Keratinocyte (primary cell): Measurements from ENCODE around the gene UBE2E1. TPM values are rescaled to one million over a fixed set of nuclear protein-coding genes. Genes with fewer than 3 reads are reported as not detected.
"Not testable (repeated sequence)": the region's sequence is repeated elsewhere in the genome, so short reads cannot be mapped to it uniquely, and the experiment has no call there.

ENCODE experiments used
- DNase-seq: peaks from one replicate; pipeline ENCODE4 v3.0.0-alpha.2; 2011; ENCODE audit warnings: low read depth, missing footprints, low spot score
- FAIRE-seq: peaks from 2 replicates; lab custom pipeline; 2011; peaks lifted over from hg19 to GRCh38; lab: Jason Lieb, UNC
- H2AFZ ChIP-seq: 2 replicates; pipeline ENCODE4 v1.6.0; 2012; ENCODE audit warnings: low read length, control low read depth, inconsistent platforms; ENCODE audit not compliant: control insufficient read depth
- H3K27ac ChIP-seq: 2 replicates; pipeline ENCODE4 v1.5.1; 2011; ENCODE audit warnings: low read length; ENCODE audit not compliant: control insufficient read depth, insufficient read depth
- H3K27me3 ChIP-seq: 3 replicates; pipeline ENCODE4 v1.6.0; 2011; ENCODE audit warnings: low read length; ENCODE audit not compliant: control insufficient read depth, insufficient read depth; ENCODE audit errors: extremely low read depth
- H3K36me3 ChIP-seq, 2 experiments: 2 replicates in 1 of 2; 3 replicates in 1 of 2; pipeline ENCODE4 v1.5.1; 2011; ENCODE audit warnings: low read length in 2 of 2, mild to moderate bottlenecking in 1 of 2; ENCODE audit not compliant: control insufficient read depth in 2 of 2, insufficient read depth in 2 of 2; ENCODE audit errors: extremely low read depth in 1 of 2
- H3K4me1 ChIP-seq: 3 replicates; pipeline ENCODE4 v1.5.1; 2011; ENCODE audit warnings: low read length; ENCODE audit not compliant: control insufficient read depth, insufficient read depth; ENCODE audit errors: extremely low read depth
- H3K4me2 ChIP-seq: 3 replicates; pipeline ENCODE4 v1.6.0; 2011; ENCODE audit warnings: low read depth, low read length; ENCODE audit not compliant: control insufficient read depth, insufficient read depth; ENCODE audit errors: extremely low read depth
- H3K4me3 ChIP-seq, 3 experiments: fragments of 200-600 bp in 1 of 3; sonication (generic) in 1 of 3; 2 replicates in 2 of 3; 3 replicates in 1 of 3; pipeline ENCODE4 v1.5.1; 2011 to 2016; ENCODE audit warnings: low read length in 3 of 3, mild to moderate bottlenecking in 3 of 3, control low read depth in 2 of 3, inconsistent platforms in 1 of 3, low read depth in 1 of 3, mixed read lengths in 1 of 3, mixed run types in 1 of 3, moderate library complexity in 1 of 3; ENCODE audit not compliant: control insufficient read depth in 2 of 3, insufficient read depth in 2 of 3; ENCODE audit errors: extremely low read depth in 1 of 3
- H3K79me2 ChIP-seq: 2 replicates; pipeline ENCODE4 v1.6.0; 2012; ENCODE audit warnings: low read length; ENCODE audit not compliant: control insufficient read depth, insufficient read depth
- H3K9ac ChIP-seq: 3 replicates; pipeline ENCODE4 v1.6.0; 2011; ENCODE audit warnings: low read length; ENCODE audit not compliant: control insufficient read depth, insufficient read depth; ENCODE audit errors: extremely low read depth
- H3K9me1 ChIP-seq: 3 replicates; pipeline ENCODE4 v1.6.0; 2011; ENCODE audit warnings: low read length; ENCODE audit not compliant: control insufficient read depth, insufficient read depth; ENCODE audit errors: extremely low read depth
- H3K9me3 ChIP-seq: 2 replicates; pipeline ENCODE4 v1.5.1; 2012; ENCODE audit warnings: low read depth, low read length; ENCODE audit not compliant: control insufficient read depth
- H4K20me1 ChIP-seq: 3 replicates; pipeline ENCODE4 v1.6.0; 2011; ENCODE audit warnings: low read length; ENCODE audit not compliant: control insufficient read depth, insufficient read depth; ENCODE audit errors: extremely low read depth
- CTCF ChIP-seq, 3 experiments: IDR thresholded peaks in 1 of 3; conservative IDR thresholded peaks in 1 of 3; optimal IDR thresholded peaks in 1 of 3; 2 replicates in 2 of 3; 3 replicates in 1 of 3; pipeline versions ENCODE3 to v1.5.1; 2011; ENCODE audit warnings: low read length in 3 of 3, mild to moderate bottlenecking in 3 of 3, moderate library complexity in 2 of 3, control low read depth in 1 of 3, inconsistent platforms in 1 of 3; ENCODE audit not compliant: insufficient read depth in 2 of 3; ENCODE audit errors: extremely low read depth in 1 of 3
- EZH2 ChIP-seq: IDR thresholded peaks from one replicate; pipeline ENCODE4 v1.6.1; 2012; ENCODE audit warnings: inconsistent platforms, mild to moderate bottlenecking, low read length, moderate library complexity
- dilution Hi-C: fragments of 300-500 bp; cut with MboI; formaldehyde crosslinking; loops from one replicate; pipeline ENCODE4 v1.7.0; 2020; ENCODE audit warnings: low sequenced_read_pairs; ENCODE audit not compliant: extremely low pct_ligation_motif_present
- polyA plus RNA-seq, 5 experiments: library from polyadenylated mRNA; depleted of rRNA in 3 of 5; stranded (reverse) in 3 of 5; stranded (forward) in 1 of 5; unstranded in 1 of 5; fragments of >200 nt; gene quantifications; 1 replicate in 1 of 5; 2 replicates in 3 of 5; 3 replicates in 1 of 5; pipeline versions ENCODE4 v1.2.1 to v1.2.3, GENCODE V29; 2011 to 2012; ENCODE audit warnings: missing spikeins in 2 of 5, low read depth in 1 of 5, low replicate concordance in 1 of 5

The UBE2E1 gene
- polyA plus RNA-seq, 1 donor (not counting 4 experiments of a cell fraction or from before 2014, with no cell fraction given), result 205 TPM

- no peak overlapping the region for H3K27ac ChIP-seq
- DNase-seq, result no peak
- no peak overlapping the region for H2AFZ ChIP-seq
- H3K9me3 ChIP-seq, result no peaks in the 10 kb centered on the region
- H4K20me1 ChIP-seq, result peaks cover 2% of the 10 kb centered on the region
- no peak overlapping the region for H3K4me3 ChIP-seq
- no peak overlapping the region for H3K4me2 ChIP-seq
- no peak overlapping the region for H3K9ac ChIP-seq
- no peaks in the 10 kb centered on the region for H3K4me1 ChIP-seq
- H3K79me2 ChIP-seq, result peaks cover 24% of the 10 kb centered on the region
- no peaks in the 10 kb centered on the region for H3K27me3 ChIP-seq
- no peak for TF ChIP-seq EZH2
- no peak for TF ChIP-seq CTCF (optimal IDR thresholded peaks at IDR 0.05 in 1 of 3, IDR thresholded peaks at IDR 0.05 in 1 of 3, conservative IDR thresholded peaks at IDR 0.05 in 1 of 3; ENCODE audit: extremely low read depth in 1 of 3, insufficient read depth in 2 of 3, low read length in 3 of 3)
- dilution Hi-C loops, result no loop called here
- no peak for FAIRE-seq
- H3K36me3 ChIP-seq, result peaks cover 0 to 2% of the 10 kb centered on the region in 2 experiments
- H3K9me1 ChIP-seq, result no peaks in the 10 kb centered on the region
Observed at GRCh38 chr3:23867838-23868237, 62.1 kb downstream of the UBE2E1 start.

- Histone ChIP-seq H3K27me3 (no peaks in the 10 kb centered on the region), H4K20me1 (peaks cover 2% of the 10 kb centered on the region), H3K79me2 (peaks cover 30% of the 10 kb centered on the region), H3K27ac (no peak overlapping the region), H3K4me1 (peaks cover 16% of the 10 kb centered on the region), H3K4me3 (no peak overlapping the region), H2AFZ (no peak overlapping the region), H3K9me1 (no peaks in the 10 kb centered on the region), H3K36me3 (peaks cover 0 to 2% of the 10 kb centered on the region in 2 experiments), H3K4me2 (no peak overlapping the region), H3K9ac (no peak overlapping the region), H3K9me3 (no peaks in the 10 kb centered on the region)
- dilution Hi-C loops, result no loop called here
- DNase-seq (no peak), FAIRE-seq (no peak)
- TF ChIP-seq EZH2 (no peak), CTCF (optimal IDR thresholded peaks at IDR 0.05 in 1 of 3, IDR thresholded peaks at IDR 0.05 in 1 of 3, conservative IDR thresholded peaks at IDR 0.05 in 1 of 3; ENCODE audit: extremely low read depth in 1 of 3, insufficient read depth in 2 of 3, low read length in 3 of 3) (no peak)
Observed at GRCh38 chr3:23869977-23870662, 64.4 kb downstream of the UBE2E1 start.

GRCh38 chr3:23870663-23871043 lies 64.9 kb downstream of the UBE2E1 start:
- H3K27ac ChIP-seq, H3K9me3 ChIP-seq, H2AFZ ChIP-seq, H3K9me1 ChIP-seq, DNase-seq, dilution Hi-C loops, H3K9ac ChIP-seq, FAIRE-seq, H3K4me3 ChIP-seq, H3K36me3 ChIP-seq, H4K20me1 ChIP-seq, H3K27me3 ChIP-seq, H3K4me2 ChIP-seq: not testable (repeated sequence)
- Histone ChIP-seq H3K4me1 (peaks cover 16% of the 10 kb centered on the region), H3K79me2 (peaks cover 31% of the 10 kb centered on the region)

- H3K27me3 ChIP-seq, H3K36me3 ChIP-seq, FAIRE-seq, H4K20me1 ChIP-seq, H3K4me3 ChIP-seq, H3K9ac ChIP-seq, H2AFZ ChIP-seq, H3K4me2 ChIP-seq, DNase-seq, H3K9me1 ChIP-seq, H3K9me3 ChIP-seq, dilution Hi-C loops, H3K27ac ChIP-seq: not testable (repeated sequence)
- Histone ChIP-seq H3K4me1 (peaks cover 16% of the 10 kb centered on the region), H3K79me2 (peaks cover 30% of the 10 kb centered on the region)
Observed at GRCh38 chr3:23871361-23871760, 65.6 kb downstream of the UBE2E1 start.
